Rectal smooth muscle tissue (tissue), 1 donor: ENCODE results near the gene DHCR7.

Experiments used
- H3K27ac ChIP-seq: one replicate; pipeline ENCODE4 v1.7.0; 2013; ENCODE audit warnings: low read depth, low read length, inconsistent platforms
- H3K27me3 ChIP-seq: one replicate; pipeline ENCODE4 v1.7.0; 2013; ENCODE audit warnings: low read length; ENCODE audit not compliant: control insufficient read depth, insufficient read depth
- H3K36me3 ChIP-seq: one replicate; pipeline ENCODE4 v1.7.0; 2013; ENCODE audit warnings: low read length; ENCODE audit not compliant: control insufficient read depth, insufficient read depth
- H3K4me1 ChIP-seq: one replicate; pipeline ENCODE4 v1.7.0; 2013; ENCODE audit warnings: low read length; ENCODE audit not compliant: control insufficient read depth, insufficient read depth
- H3K4me3 ChIP-seq: one replicate; pipeline ENCODE4 v1.7.0; 2013; ENCODE audit warnings: low read length
- H3K9ac ChIP-seq: one replicate; pipeline ENCODE4 v1.7.0; 2013; ENCODE audit warnings: low read length

The DHCR7 gene

GRCh38 chr11:71474141-71474770, 26.1 kb upstream of the DHCR7 start:
- peaks cover 40% of the 10 kb centered on the region for H3K36me3 ChIP-seq
- H3K9ac ChIP-seq, result no peak overlapping the region
- no peaks in the 10 kb centered on the region for H3K27me3 ChIP-seq
- no peaks in the 10 kb centered on the region for H3K4me1 ChIP-seq
- H3K4me3 ChIP-seq, result no peak overlapping the region
- no peak overlapping the region for H3K27ac ChIP-seq

- no peaks in the 10 kb centered on the region for H3K4me1 ChIP-seq
- H3K9ac ChIP-seq, result no peak overlapping the region
- H3K27me3 ChIP-seq, result no peaks in the 10 kb centered on the region
- H3K27ac ChIP-seq, result no peak overlapping the region
- H3K36me3 ChIP-seq, result peaks cover 38% of the 10 kb centered on the region
- no peak overlapping the region for H3K4me3 ChIP-seq
Measured at GRCh38 chr11:71473793-71474080, 25.5 kb upstream of the DHCR7 start.

DNA sequence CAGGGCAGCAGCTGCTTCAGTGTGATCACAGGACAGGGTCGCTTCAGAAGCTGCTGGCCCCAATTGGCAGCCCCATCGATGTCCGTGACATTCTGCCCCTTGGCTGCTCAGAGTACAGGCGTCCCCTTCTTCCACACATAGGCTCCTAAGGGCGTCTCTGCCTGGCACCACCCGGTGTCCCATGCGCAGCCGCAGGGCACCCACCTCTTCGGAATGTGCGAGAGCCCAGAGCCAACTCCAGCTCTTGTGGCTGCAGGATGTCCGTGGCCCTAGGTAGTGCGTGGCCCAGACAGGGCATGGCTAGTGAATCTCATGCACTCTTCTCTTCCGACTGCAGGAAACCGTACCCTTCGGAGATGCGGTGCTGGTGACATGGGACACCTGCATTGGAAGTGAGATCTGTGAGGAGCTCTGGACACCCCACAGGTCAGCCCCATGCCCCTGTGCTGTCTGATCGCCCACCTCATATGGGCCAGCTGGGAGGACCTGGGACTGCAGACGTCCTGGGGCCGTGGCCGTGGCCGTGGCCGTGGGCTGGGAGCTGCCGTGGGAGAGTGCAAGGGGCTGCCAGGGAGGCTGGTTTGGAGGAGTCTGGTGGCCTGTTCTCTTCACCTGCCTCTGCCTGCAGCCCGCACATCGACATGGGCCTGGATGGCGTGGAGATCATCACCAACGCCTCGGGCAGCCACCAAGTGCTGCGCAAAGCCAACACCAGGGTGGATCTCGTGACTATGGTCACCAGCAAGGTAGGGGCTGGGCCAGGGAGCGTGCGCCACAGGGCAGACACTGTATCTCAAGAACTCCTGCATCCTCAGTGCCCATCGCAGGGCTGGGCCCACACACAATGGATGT, 25.0 kb upstream of the DHCR7 start:
- Histone ChIP-seq H3K27me3 (no peaks in the 10 kb centered on the region), H3K4me3 (no peak overlapping the region), H3K4me1 (no peaks in the 10 kb centered on the region), H3K9ac (no peak overlapping the region), H3K27ac (no peak overlapping the region), H3K36me3 (peaks cover 35% of the 10 kb centered on the region)

- Histone ChIP-seq H3K36me3 (peaks cover 35% of the 10 kb centered on the region), H3K27ac (no peak overlapping the region), H3K27me3 (no peaks in the 10 kb centered on the region), H3K9ac (no peak overlapping the region), H3K4me1 (no peaks in the 10 kb centered on the region), H3K4me3 (no peak overlapping the region)
Measured at GRCh38 chr11:71472357-71472885, 24.2 kb upstream of the DHCR7 start.

DNA sequence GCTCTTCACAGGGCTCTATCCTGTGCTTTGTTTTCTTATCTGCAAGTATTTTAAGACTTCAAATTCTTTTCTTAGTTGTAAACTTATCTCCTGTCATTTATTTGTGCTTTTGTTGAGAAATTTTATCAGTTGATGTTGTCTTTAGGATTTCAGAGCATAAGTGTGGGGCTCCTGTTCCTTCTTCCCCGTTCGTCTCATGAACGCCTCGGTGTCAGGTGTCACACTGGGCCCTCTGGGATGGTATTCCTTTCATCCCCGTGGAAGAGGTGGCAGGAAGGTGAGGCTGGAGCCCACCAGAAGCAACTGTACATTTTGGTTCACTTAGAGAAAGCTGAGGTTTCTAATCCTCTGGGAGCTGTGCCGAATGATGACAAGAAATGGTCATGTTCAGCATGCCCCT, 22.8 kb upstream of the DHCR7 start:
- Histone ChIP-seq H3K36me3 (peaks cover 23% of the 10 kb centered on the region), H3K9ac (no peak overlapping the region), H3K4me3 (no peak overlapping the region), H3K27ac (no peak overlapping the region), H3K27me3 (no peaks in the 10 kb centered on the region), H3K4me1 (no peaks in the 10 kb centered on the region)

- Histone ChIP-seq H3K9ac (no peak overlapping the region), H3K27me3 (no peaks in the 10 kb centered on the region), H3K4me1 (no peaks in the 10 kb centered on the region), H3K27ac (no peak overlapping the region), H3K36me3 (peaks cover 5% of the 10 kb centered on the region), H3K4me3 (no peak overlapping the region)
Measured at GRCh38 chr11:71467164-71467563, 19.0 kb upstream of the DHCR7 start.

- H3K4me1 ChIP-seq, result no peaks in the 10 kb centered on the region
- H3K27me3 ChIP-seq, result no peaks in the 10 kb centered on the region
- no peak overlapping the region for H3K27ac ChIP-seq
- no peak overlapping the region for H3K4me3 ChIP-seq
- peaks cover 5% of the 10 kb centered on the region for H3K36me3 ChIP-seq
- no peak overlapping the region for H3K9ac ChIP-seq
Measured at GRCh38 chr11:71466358-71466757, 18.2 kb upstream of the DHCR7 start.

DNA sequence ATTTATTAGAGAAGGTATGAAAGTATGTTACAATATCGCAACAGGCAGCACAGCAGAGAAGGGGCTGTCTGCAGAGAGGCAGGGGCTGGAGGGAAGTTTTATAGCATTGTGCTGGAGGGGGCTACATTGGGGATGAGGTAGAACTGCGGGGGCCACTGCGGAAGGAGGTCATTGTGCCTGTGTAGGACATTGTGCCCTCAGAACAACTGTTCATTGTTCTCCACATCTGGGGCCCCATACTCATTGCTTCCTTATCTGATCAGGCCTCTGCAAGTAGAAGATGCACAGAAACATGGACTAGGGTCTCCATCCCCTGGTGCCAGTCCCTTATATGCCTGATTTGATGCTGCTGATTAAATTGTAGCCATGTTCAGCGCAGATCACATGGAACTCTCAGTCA, 16.9 kb upstream of the DHCR7 start:
- Histone ChIP-seq H3K4me1 (no peaks in the 10 kb centered on the region), H3K4me3 (no peak overlapping the region), H3K27me3 (no peaks in the 10 kb centered on the region), H3K9ac (no peak overlapping the region), H3K36me3 (peaks cover 5% of the 10 kb centered on the region), H3K27ac (no peak overlapping the region)

- Histone ChIP-seq H3K27ac (no peak overlapping the region), H3K27me3 (no peaks in the 10 kb centered on the region), H3K9ac (no peak overlapping the region), H3K4me1 (no peaks in the 10 kb centered on the region), H3K4me3 (no peak overlapping the region), H3K36me3 (peaks cover 16% of the 10 kb centered on the region)
Measured at GRCh38 chr11:71463331-71464211, 15.4 kb upstream of the DHCR7 start.

DNA sequence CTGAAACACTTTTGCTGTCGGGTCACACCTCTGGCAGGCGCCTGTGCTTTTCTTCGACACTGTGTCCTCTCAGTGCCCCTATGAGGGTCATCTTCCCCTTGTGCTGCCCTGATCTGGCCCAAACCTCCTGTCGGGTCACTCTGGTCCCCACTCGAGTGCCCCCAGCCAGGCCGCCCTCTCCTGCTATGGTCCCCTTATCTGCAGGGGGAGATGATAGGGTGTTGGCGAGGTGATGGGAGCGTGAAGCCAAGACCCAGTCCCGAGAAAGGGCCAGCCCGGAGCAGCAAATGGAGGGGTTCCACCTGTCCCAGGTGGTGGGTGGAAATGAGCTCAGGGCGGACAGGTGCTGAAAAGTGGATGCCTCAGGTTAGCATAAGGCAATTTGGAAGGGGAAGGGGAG, 14.5 kb upstream of the DHCR7 start:
- Histone ChIP-seq H3K4me3 (no peak overlapping the region), H3K4me1 (no peaks in the 10 kb centered on the region), H3K36me3 (peaks cover 21% of the 10 kb centered on the region), H3K27ac (no peak overlapping the region), H3K27me3 (no peaks in the 10 kb centered on the region), H3K9ac (no peak overlapping the region)

GRCh38 chr11:71461696-71462095, 13.5 kb upstream of the DHCR7 start:
- Histone ChIP-seq H3K36me3 (peaks cover 28% of the 10 kb centered on the region), H3K27me3 (no peaks in the 10 kb centered on the region), H3K9ac (no peak overlapping the region), H3K4me1 (no peaks in the 10 kb centered on the region), H3K27ac (no peak overlapping the region), H3K4me3 (no peak overlapping the region)

- Histone ChIP-seq H3K36me3 (peaks cover 33% of the 10 kb centered on the region), H3K27me3 (no peaks in the 10 kb centered on the region), H3K4me1 (no peaks in the 10 kb centered on the region), H3K27ac (no peak overlapping the region), H3K9ac (no peak overlapping the region), H3K4me3 (no peak overlapping the region)
Measured at GRCh38 chr11:71459767-71460320, 11.7 kb upstream of the DHCR7 start.
